Panc1 (cell line): ENCODE results near the gene ZNF385C. TPM values are rescaled to one million over a fixed set of nuclear protein-coding genes. Genes with fewer than 3 reads are reported as not detected.

Experiments used
- ATAC-seq: fragments of 200-7000 bp; cut with Tn5 transposase; 2 replicates; pipeline ENCODE4 v1.9.1; 2020; ENCODE audit warnings: mild to moderate bottlenecking, moderate library complexity
- BruUV-seq: library from RNA; stranded (reverse); fragments of 400-500 nt; replicated peaks from 2 replicates; lab custom pipeline; 2021; lab: Mats Ljungman, UMichigan
- CTCF ChIA-PET: fragments of 300-600 bp; sonication (Branson Sonifier 250); formaldehyde crosslinking; loops from one replicate; lab custom pipeline; 2022; ENCODE audit warnings: antibody characterized with exemption; lab: Charles Lee
- POLR2A ChIA-PET: fragments of 300-600 bp; sonication (Branson Sonifier 250); formaldehyde crosslinking; loops from one replicate; lab custom pipeline; 2022; ENCODE audit warnings: antibody characterized with exemption; lab: Charles Lee
- DNase-seq: peaks from one replicate; pipeline ENCODE4 v3.0.0-alpha.2; 2010; ENCODE audit warnings: low read depth, low spot score
- H3K27ac ChIP-seq: 2 replicates; pipeline ENCODE4 v1.5.1; 2011; ENCODE audit warnings: mild to moderate bottlenecking, low read length, inconsistent platforms
- H3K27me3 ChIP-seq: fragments of 200-500 bp; sonication (Bioruptor generic); 2 replicates; pipeline ENCODE4 v1.6.0; 2014; ENCODE audit warnings: low read length, inconsistent platforms; ENCODE audit not compliant: control insufficient read depth, insufficient read depth
- H3K36me3 ChIP-seq: fragments of 200-500 bp; sonication (Bioruptor generic); 2 replicates; pipeline ENCODE4 v1.5.1; 2014; ENCODE audit warnings: inconsistent platforms, mild to moderate bottlenecking, low read length, moderate library complexity; ENCODE audit not compliant: control insufficient read depth, insufficient read depth
- H3K4me1 ChIP-seq: 2 replicates; pipeline ENCODE4 v1.5.1; 2011; ENCODE audit warnings: inconsistent platforms, mild to moderate bottlenecking, low read length, moderate library complexity; ENCODE audit not compliant: control insufficient read depth, insufficient read depth
- H3K4me3 ChIP-seq, 2 experiments: 2 replicates each; pipeline ENCODE4 v1.5.1; 2011 to 2012; ENCODE audit warnings: low read depth in 2 of 2, low read length in 2 of 2, mild to moderate bottlenecking in 2 of 2, inconsistent platforms in 1 of 2, moderate library complexity in 1 of 2
- H3K9me3 ChIP-seq: fragments of 200-500 bp; sonication (Bioruptor generic); 2 replicates; pipeline ENCODE4 v1.5.1; 2014; ENCODE audit warnings: low read depth, mild to moderate bottlenecking, inconsistent platforms, low read length, moderate library complexity; ENCODE audit not compliant: control insufficient read depth, insufficient read depth
- POLR2AphosphoS5 ChIP-seq: IDR thresholded peaks from 2 replicates; pipeline ENCODE4 v1.6.1; 2012; ENCODE audit warnings: mild to moderate bottlenecking, low read depth, low read length, moderate library complexity
- SIN3A ChIP-seq: IDR thresholded peaks from 2 replicates; pipeline ENCODE4 v1.6.1; 2012; ENCODE audit warnings: low read depth, mild to moderate bottlenecking, low read length, moderate library complexity, borderline replicate concordance; ENCODE audit not compliant: insufficient read depth
- TCF7L2 ChIP-seq: IDR thresholded peaks from 2 replicates; pipeline ENCODE4 v1.6.1; 2011; ENCODE audit warnings: mild to moderate bottlenecking, low read depth, low read length, inconsistent platforms
- in situ Hi-C: cut with HindIII; loops from 2 replicates; pipeline ENCODE4 v1.10.0; 2016; ENCODE audit warnings: low sequenced_read_pairs, low pct_unique_long_range_greater_than_20kb
- intact Hi-C: fragments of 100-400 bp; cut with micrococcal nuclease; formaldehyde crosslinking; loops from one replicate; pipeline ENCODE4 v1.10.0; 2022; ENCODE audit not compliant: unreplicated experiment
- total RNA-seq: library from RNA; stranded (reverse); gene quantifications from one replicate; pipeline ENCODE4 v1.2.1, GENCODE V29; 2021; ENCODE audit not compliant: unreplicated experiment
- TF ChIP-seq, protein P1 (sequence below): fragments of 450-650 bp; IDR thresholded peaks from 2 replicates; pipeline ENCODE4 v1.5.1; 2017; ENCODE audit warnings: mild to moderate bottlenecking
- TF ChIP-seq, protein P2 (sequence below), 2 experiments: IDR thresholded peaks; 2 replicates each; pipeline ENCODE4 v1.6.1; 2011 to 2012; ENCODE audit warnings: low read depth in 2 of 2, control low read depth in 1 of 2, low read length in 1 of 2, mild to moderate bottlenecking in 1 of 2, moderate library complexity in 1 of 2; ENCODE audit not compliant: insufficient read depth in 1 of 2

The ZNF385C gene
- total RNA-seq, 1 experiment from 2014 or later, result 0.21 TPM

DNA sequence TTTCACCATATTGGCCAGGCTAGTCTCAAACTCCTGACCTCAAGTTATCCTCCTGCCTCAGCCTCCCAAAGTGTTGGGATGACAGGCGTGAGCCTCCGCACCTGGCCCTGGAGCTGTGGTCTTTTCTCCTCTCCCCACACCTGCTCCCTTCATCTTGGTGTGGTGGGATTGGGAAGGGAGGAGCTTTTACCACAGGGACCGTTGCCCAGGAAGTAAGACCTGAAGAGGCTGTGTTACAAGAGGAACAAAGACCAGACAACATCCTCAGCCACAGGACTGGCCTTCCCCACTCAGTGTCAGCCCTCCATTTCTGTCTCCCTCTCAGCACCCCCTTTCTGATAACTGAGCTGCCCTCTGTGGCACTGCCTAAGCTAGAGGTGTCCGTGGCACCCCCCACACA is 38.5 kb downstream of the ZNF385C start:
- no peak for DNase-seq
- ChIA-PET POLR2A (no interaction called here), CTCF (no interaction called here)
- H3K9me3 ChIP-seq, result no peaks in the 10 kb centered on the region
- TF ChIP-seq, protein P1, sequence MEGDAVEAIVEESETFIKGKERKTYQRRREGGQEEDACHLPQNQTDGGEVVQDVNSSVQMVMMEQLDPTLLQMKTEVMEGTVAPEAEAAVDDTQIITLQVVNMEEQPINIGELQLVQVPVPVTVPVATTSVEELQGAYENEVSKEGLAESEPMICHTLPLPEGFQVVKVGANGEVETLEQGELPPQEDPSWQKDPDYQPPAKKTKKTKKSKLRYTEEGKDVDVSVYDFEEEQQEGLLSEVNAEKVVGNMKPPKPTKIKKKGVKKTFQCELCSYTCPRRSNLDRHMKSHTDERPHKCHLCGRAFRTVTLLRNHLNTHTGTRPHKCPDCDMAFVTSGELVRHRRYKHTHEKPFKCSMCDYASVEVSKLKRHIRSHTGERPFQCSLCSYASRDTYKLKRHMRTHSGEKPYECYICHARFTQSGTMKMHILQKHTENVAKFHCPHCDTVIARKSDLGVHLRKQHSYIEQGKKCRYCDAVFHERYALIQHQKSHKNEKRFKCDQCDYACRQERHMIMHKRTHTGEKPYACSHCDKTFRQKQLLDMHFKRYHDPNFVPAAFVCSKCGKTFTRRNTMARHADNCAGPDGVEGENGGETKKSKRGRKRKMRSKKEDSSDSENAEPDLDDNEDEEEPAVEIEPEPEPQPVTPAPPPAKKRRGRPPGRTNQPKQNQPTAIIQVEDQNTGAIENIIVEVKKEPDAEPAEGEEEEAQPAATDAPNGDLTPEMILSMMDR, result no peak
- no peak for TF ChIP-seq TCF7L2
- no peak for TF ChIP-seq POLR2AphosphoS5
- TF ChIP-seq, protein P2, sequence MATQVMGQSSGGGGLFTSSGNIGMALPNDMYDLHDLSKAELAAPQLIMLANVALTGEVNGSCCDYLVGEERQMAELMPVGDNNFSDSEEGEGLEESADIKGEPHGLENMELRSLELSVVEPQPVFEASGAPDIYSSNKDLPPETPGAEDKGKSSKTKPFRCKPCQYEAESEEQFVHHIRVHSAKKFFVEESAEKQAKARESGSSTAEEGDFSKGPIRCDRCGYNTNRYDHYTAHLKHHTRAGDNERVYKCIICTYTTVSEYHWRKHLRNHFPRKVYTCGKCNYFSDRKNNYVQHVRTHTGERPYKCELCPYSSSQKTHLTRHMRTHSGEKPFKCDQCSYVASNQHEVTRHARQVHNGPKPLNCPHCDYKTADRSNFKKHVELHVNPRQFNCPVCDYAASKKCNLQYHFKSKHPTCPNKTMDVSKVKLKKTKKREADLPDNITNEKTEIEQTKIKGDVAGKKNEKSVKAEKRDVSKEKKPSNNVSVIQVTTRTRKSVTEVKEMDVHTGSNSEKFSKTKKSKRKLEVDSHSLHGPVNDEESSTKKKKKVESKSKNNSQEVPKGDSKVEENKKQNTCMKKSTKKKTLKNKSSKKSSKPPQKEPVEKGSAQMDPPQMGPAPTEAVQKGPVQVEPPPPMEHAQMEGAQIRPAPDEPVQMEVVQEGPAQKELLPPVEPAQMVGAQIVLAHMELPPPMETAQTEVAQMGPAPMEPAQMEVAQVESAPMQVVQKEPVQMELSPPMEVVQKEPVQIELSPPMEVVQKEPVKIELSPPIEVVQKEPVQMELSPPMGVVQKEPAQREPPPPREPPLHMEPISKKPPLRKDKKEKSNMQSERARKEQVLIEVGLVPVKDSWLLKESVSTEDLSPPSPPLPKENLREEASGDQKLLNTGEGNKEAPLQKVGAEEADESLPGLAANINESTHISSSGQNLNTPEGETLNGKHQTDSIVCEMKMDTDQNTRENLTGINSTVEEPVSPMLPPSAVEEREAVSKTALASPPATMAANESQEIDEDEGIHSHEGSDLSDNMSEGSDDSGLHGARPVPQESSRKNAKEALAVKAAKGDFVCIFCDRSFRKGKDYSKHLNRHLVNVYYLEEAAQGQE (IDR thresholded peaks at IDR 0.05; ENCODE audit: insufficient read depth in 1 of 2, low read depth in 2 of 2, low read length in 1 of 2), result no peak
- TF ChIP-seq SIN3A, result no peak
- in situ Hi-C loops (no loop called here), intact Hi-C loops (no loop called here)
- no peak overlapping the region for H3K4me3 ChIP-seq
- ATAC-seq, result no peak
- H3K27ac ChIP-seq, result no peak overlapping the region
- peaks cover 6% of the 10 kb centered on the region; the same call in 1 of the 2 replicates for H3K4me1 ChIP-seq
- H3K36me3 ChIP-seq, result no peaks in the 10 kb centered on the region
- no peaks in the 10 kb centered on the region for H3K27me3 ChIP-seq
- no TSS peak for BruUV-seq

DNA sequence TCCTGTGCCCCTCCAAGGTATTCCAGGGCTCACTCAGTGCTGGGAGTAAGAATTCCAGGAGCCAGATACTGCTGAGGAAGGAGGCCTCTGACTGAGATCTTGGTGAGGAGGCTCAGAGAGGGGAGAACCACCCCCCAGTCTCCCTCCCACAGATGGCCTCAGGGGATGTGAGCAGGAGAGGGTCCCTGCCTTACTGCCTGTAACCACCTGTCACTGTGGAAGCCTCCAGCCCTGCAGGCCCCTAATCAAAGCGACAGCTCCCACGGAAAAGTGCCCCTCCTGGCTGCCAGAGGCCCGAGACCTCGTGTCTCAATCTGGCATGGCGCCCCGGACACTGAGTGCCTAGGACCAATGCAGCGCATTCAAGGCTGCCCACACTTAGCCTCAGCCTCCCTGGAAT is 40.2 kb downstream of the ZNF385C start:
- no peak for DNase-seq
- POLR2A ChIA-PET, result no interaction called here
- BruUV-seq, result no TSS peak
- no peak for ATAC-seq
- Histone ChIP-seq H3K4me1 (peaks cover 6% of the 10 kb centered on the region; the same call in 1 of the 2 replicates), H3K4me3 (no peak overlapping the region), H3K36me3 (no peaks in the 10 kb centered on the region), H3K27ac (no peak overlapping the region), H3K9me3 (no peaks in the 10 kb centered on the region), H3K27me3 (no peaks in the 10 kb centered on the region)
- intact Hi-C loops, result no loop called here
- CTCF ChIA-PET, result no interaction called here
- TF ChIP-seq TCF7L2 (no peak), POLR2AphosphoS5 (no peak), SIN3A (no peak)
- TF ChIP-seq, protein P1, result no peak
- TF ChIP-seq, protein P2 (IDR thresholded peaks at IDR 0.05; ENCODE audit: insufficient read depth in 1 of 2, low read depth in 2 of 2, low read length in 1 of 2), result no peak
- in situ Hi-C loops, result no loop called here
